Measurements from ENCODE around the gene NOP9.

The NOP9 gene

DNA sequence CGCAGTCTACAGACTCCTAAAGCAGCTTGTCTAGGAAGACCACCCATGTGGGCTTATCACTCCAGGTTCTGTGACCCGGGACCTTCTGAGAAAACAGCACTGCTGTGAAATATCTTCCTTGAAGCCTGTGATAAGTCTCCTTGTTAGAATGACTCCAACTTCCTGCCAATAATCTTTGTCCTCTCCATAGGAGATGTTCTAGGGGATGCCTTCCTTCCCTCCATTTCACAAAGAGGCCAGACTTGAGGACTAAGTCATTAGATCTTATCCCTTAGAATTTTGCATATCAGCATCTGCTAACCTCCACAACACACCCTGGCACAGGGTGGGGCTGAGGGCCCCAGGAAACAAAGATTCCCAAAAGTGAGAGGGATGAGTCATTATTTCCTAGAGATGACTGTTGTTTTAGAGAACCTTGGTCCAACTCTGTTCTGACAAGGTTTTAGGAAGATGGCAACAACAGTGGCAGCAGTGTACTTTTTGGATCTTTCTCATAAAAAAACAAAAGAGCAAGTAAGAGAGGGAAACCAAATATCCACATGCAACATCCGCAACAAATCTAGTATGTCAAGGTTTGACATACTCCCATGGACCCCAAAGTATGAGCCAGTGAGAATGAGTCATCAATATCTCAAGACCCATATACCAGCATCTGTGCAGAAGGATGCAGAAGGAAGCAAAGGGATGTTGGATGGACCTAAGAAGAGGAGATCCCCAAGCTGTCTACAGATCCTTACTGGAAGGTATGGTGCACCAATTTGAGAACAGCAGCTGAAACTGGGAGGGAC, 17.7 kb downstream of the NOP9 start:
- peak; percentile 21; the same call in 2 of the 3 replicates for ATAC-seq
- no peak for TF ChIP-seq RARB (CRISPR knock-in tag; IDR thresholded peaks at IDR 0.05)
- TF ChIP-seq, protein P1, sequence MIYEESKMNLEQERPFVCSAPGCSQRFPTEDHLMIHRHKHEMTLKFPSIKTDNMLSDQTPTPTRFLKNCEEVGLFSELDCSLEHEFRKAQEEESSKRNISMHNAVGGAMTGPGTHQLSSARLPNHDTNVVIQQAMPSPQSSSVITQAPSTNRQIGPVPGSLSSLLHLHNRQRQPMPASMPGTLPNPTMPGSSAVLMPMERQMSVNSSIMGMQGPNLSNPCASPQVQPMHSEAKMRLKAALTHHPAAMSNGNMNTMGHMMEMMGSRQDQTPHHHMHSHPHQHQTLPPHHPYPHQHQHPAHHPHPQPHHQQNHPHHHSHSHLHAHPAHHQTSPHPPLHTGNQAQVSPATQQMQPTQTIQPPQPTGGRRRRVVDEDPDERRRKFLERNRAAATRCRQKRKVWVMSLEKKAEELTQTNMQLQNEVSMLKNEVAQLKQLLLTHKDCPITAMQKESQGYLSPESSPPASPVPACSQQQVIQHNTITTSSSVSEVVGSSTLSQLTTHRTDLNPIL (CRISPR knock-in tag; IDR thresholded peaks at IDR 0.05; ENCODE audit: low read depth) = no peak
- no peak for TF ChIP-seq GLIS3 (CRISPR knock-in tag; IDR thresholded peaks at IDR 0.05)
- TF ChIP-seq, protein P2, sequence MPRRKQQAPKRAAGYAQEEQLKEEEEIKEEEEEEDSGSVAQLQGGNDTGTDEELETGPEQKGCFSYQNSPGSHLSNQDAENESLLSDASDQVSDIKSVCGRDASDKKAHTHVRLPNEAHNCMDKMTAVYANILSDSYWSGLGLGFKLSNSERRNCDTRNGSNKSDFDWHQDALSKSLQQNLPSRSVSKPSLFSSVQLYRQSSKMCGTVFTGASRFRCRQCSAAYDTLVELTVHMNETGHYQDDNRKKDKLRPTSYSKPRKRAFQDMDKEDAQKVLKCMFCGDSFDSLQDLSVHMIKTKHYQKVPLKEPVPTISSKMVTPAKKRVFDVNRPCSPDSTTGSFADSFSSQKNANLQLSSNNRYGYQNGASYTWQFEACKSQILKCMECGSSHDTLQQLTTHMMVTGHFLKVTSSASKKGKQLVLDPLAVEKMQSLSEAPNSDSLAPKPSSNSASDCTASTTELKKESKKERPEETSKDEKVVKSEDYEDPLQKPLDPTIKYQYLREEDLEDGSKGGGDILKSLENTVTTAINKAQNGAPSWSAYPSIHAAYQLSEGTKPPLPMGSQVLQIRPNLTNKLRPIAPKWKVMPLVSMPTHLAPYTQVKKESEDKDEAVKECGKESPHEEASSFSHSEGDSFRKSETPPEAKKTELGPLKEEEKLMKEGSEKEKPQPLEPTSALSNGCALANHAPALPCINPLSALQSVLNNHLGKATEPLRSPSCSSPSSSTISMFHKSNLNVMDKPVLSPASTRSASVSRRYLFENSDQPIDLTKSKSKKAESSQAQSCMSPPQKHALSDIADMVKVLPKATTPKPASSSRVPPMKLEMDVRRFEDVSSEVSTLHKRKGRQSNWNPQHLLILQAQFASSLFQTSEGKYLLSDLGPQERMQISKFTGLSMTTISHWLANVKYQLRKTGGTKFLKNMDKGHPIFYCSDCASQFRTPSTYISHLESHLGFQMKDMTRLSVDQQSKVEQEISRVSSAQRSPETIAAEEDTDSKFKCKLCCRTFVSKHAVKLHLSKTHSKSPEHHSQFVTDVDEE (CRISPR knock-in tag; IDR thresholded peaks at IDR 0.05) = no peak
- TF ChIP-seq BACH2 (CRISPR knock-in tag; IDR thresholded peaks at IDR 0.05; ENCODE audit: borderline replicate concordance) = no peak
- TF ChIP-seq, protein P3, sequence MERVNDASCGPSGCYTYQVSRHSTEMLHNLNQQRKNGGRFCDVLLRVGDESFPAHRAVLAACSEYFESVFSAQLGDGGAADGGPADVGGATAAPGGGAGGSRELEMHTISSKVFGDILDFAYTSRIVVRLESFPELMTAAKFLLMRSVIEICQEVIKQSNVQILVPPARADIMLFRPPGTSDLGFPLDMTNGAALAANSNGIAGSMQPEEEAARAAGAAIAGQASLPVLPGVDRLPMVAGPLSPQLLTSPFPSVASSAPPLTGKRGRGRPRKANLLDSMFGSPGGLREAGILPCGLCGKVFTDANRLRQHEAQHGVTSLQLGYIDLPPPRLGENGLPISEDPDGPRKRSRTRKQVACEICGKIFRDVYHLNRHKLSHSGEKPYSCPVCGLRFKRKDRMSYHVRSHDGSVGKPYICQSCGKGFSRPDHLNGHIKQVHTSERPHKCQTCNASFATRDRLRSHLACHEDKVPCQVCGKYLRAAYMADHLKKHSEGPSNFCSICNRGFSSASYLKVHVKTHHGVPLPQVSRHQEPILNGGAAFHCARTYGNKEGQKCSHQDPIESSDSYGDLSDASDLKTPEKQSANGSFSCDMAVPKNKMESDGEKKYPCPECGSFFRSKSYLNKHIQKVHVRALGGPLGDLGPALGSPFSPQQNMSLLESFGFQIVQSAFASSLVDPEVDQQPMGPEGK (CRISPR knock-in tag; IDR thresholded peaks at IDR 0.05; ENCODE audit: borderline replicate concordance) = no peak
- no peak for TF ChIP-seq CSDC2 (CRISPR knock-in tag; IDR thresholded peaks at IDR 0.05)
- TF ChIP-seq, protein P4, sequence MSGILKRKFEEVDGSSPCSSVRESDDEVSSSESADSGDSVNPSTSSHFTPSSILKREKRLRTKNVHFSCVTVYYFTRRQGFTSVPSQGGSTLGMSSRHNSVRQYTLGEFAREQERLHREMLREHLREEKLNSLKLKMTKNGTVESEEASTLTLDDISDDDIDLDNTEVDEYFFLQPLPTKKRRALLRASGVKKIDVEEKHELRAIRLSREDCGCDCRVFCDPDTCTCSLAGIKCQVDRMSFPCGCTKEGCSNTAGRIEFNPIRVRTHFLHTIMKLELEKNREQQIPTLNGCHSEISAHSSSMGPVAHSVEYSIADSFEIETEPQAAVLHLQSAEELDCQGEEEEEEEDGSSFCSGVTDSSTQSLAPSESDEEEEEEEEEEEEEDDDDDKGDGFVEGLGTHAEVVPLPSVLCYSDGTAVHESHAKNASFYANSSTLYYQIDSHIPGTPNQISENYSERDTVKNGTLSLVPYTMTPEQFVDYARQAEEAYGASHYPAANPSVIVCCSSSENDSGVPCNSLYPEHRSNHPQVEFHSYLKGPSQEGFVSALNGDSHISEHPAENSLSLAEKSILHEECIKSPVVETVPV (CRISPR knock-in tag; IDR thresholded peaks at IDR 0.05) = no peak
- TF ChIP-seq ZC3H10 (CRISPR knock-in tag; IDR thresholded peaks at IDR 0.05) = no peak
- no peak for TF ChIP-seq ESRRG (CRISPR knock-in tag; IDR thresholded peaks at IDR 0.05)

DNA sequence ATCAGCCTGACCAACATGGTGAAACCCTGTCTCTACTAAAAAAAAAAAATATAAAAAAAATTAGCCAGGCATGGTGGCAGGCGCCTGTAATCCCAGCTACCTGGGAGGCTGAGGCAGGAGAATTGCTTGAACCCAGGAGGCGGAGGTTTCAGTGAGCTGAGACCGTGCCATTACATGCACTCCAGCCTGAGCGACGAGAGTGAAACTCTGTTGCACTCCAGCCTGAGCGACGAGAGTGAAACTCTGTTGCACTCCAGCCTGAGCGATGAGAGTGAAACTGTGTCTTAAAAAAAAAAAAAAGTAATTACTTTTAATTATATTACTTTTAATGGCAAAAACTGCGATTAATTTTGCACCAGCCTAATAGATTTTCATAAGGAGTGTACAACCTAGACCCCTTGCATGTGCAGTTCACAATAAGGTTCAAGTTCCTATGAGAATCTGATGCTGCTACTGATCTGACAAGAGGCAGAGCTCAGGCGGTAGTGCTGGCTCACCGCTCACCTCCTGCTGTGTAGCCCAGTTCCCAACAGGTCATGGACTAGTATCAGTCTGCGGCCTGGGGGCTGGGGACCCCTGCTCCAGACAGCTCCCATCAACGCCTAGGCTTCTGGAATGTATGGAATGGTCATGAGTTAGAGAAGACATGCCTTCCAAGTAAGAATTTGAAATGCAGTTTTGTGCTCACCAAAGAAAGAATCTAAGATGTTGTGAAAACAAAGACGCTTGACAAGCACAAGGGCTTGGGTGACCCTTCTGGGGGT, 21.7 kb downstream of the NOP9 start:
- no peak for ATAC-seq
- TF ChIP-seq ZNF8 (CRISPR knock-in tag; IDR thresholded peaks at IDR 0.05) (no peak), ZC3H10 (CRISPR knock-in tag; IDR thresholded peaks at IDR 0.05) (no peak)
- TF ChIP-seq, protein P5, sequence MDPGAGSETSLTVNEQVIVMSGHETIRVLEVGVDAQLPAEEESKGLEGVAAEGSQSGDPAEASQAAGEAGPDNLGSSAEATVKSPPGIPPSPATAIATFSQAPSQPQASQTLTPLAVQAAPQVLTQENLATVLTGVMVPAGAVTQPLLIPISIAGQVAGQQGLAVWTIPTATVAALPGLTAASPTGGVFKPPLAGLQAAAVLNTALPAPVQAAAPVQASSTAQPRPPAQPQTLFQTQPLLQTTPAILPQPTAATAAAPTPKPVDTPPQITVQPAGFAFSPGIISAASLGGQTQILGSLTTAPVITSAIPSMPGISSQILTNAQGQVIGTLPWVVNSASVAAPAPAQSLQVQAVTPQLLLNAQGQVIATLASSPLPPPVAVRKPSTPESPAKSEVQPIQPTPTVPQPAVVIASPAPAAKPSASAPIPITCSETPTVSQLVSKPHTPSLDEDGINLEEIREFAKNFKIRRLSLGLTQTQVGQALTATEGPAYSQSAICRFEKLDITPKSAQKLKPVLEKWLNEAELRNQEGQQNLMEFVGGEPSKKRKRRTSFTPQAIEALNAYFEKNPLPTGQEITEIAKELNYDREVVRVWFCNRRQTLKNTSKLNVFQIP (CRISPR knock-in tag; IDR thresholded peaks at IDR 0.05; ENCODE audit: borderline replicate concordance, low read depth) = no peak

DNA sequence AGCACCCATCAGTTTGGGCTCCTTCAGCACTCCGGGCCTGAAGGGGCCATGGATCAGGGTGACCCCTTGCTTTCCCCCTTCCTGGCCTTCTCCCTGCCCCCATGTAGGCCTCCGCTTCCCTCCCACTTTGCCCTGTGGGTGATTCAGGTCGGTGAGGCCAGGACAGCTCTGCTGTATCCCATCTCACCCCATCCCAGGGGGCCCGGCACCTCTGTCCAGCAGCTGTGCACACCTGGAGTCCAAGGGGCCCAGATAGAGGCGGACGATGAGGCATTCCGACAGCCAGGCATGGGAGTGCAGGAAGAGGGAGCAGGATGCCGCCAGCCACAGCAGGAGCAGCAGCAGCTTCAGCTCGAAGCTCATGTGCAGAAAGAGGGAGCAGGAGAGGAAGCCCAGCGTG, 23.0 kb downstream of the NOP9 start:
- ATAC-seq = no peak
- TF ChIP-seq SNAI2 (CRISPR knock-in tag; IDR thresholded peaks at IDR 0.05) = no peak
- no peak for TF ChIP-seq BACH2 (CRISPR knock-in tag; IDR thresholded peaks at IDR 0.05; ENCODE audit: borderline replicate concordance)
- TF ChIP-seq ZNF8 (CRISPR knock-in tag; IDR thresholded peaks at IDR 0.05) = no peak
- TF ChIP-seq ZNF565 (CRISPR knock-in tag; conservative IDR thresholded peaks at IDR 0.05; ENCODE audit: low read depth) = no peak
- no peak for TF ChIP-seq TOX (CRISPR knock-in tag; IDR thresholded peaks at IDR 0.05; ENCODE audit: borderline replicate concordance)
- no peak for TF ChIP-seq RARB (CRISPR knock-in tag; IDR thresholded peaks at IDR 0.05)
- TF ChIP-seq, protein P4 (CRISPR knock-in tag; IDR thresholded peaks at IDR 0.05) = no peak

Data from SK-N-SH treated with all-trans-retinoic acid at 6 μM for 48 hours (cell line).